ENCODE data around the gene BRICD5.

DNA sequence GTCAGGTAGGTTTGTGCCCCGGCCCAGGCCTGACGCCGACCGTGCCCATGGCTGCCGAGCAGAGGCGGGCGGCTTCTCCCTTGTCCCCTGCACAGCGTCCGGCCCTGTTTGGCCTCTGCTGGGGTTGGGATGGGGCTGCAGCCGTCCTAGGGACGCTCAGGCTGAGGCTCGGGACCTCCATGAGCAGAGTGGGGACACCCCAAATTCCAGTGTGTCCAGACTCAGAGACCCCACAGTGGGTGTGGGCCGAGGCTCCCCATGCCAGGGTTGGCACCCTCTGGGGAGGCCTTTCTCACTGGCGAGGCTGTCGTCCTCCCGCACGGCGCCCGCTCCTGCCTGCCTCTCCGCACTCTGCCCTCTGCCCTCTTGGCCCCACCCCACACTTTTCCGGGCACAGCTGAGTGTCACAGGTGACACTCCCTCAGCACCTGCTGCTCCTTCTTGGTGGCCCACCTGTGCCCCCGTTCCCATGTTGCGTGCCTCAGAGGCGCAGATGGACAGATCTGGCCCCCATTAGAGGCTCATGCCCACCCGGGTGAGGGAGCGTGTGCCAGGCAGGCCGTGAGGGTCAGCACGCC is 39.0 kb downstream of the BRICD5 start:
- TF ChIP-seq EZH2 (IDR thresholded peaks at IDR 0.05; ENCODE audit: low read length, unreplicated experiment) (no peak), EZH2phosphoT487 (IDR thresholded peaks at IDR 0.05; ENCODE audit: borderline replicate concordance, low read length) (no peak)
- TF ChIP-seq, protein P1, sequence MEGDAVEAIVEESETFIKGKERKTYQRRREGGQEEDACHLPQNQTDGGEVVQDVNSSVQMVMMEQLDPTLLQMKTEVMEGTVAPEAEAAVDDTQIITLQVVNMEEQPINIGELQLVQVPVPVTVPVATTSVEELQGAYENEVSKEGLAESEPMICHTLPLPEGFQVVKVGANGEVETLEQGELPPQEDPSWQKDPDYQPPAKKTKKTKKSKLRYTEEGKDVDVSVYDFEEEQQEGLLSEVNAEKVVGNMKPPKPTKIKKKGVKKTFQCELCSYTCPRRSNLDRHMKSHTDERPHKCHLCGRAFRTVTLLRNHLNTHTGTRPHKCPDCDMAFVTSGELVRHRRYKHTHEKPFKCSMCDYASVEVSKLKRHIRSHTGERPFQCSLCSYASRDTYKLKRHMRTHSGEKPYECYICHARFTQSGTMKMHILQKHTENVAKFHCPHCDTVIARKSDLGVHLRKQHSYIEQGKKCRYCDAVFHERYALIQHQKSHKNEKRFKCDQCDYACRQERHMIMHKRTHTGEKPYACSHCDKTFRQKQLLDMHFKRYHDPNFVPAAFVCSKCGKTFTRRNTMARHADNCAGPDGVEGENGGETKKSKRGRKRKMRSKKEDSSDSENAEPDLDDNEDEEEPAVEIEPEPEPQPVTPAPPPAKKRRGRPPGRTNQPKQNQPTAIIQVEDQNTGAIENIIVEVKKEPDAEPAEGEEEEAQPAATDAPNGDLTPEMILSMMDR (conservative IDR thresholded peaks at IDR 0.05; ENCODE audit: low read depth, low read length) = no peak
